ENCODE results near the gene NCEH1. TPM values are rescaled to one million over a fixed set of nuclear protein-coding genes. Genes with fewer than 3 reads are reported as not detected.

The NCEH1 gene
- total and polyA plus RNA-seq, 7 donors = 1.6 to 12.8 (median 3.2) TPM

DNA sequence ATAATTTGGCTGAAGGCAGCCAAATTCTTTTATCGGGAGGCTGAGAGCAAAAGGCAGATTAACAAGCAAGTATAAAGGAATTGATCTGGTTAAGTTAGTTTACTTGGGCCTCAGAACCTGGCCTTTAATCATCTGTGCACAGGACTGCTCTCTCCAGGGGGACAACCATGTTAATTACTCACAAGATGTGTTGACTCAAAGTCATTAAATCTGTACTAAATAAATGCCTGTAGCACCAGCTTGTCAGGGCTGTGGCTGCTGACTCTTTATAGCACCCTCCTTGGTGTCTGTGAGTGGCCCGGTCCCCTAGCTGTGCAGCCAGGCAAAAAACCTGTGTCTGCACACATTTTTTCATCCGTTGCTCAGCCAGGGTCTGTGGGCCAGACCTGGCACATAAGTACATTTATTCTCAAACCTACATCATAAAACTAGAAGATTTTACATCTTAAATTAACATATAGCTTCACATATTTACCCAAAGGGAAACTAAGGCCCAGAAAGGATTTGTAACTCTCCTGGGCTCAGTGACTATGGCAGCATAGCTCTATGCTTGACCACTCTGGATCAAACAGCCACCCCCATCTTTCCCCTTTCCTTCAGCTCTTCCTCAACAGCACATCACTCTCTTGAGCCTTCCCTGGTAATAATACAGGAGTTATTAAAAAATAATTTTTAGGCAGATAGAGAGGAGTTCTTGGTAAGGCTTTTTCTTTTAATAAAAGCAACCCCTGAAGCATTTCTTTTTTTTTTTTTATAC is 51.4 kb downstream of the NCEH1 start:
- WGBS, 2 donors = 87 to 88% methylated on average over 3 of the region's 3 CpGs
- intact Hi-C loops (cut with DNase I) = loop anchor here (10.0 kb wide), 1 partner anchor 325 kb away; no protein-coding TSS in a partner anchor
- Histone ChIP-seq H3K4me1 (peaks cover 0 to 6% (median 0%) of the 10 kb centered on the region in 4 donors), H3K27me3 (no peaks in the 10 kb centered on the region), H3K36me3 (no peaks in the 10 kb centered on the region), H3K9me3 (no peaks in the 10 kb centered on the region), H3K4me3 (no peak overlapping the region), H3K27ac (no peak overlapping the region)
- DNase-seq = no peak
- TF ChIP-seq POLR2AphosphoS5 (IDR thresholded peaks at IDR 0.05) (no peak), POLR2A (IDR thresholded peaks at IDR 0.05) (no peak), EP300 (IDR thresholded peaks at IDR 0.05) (no peak)
- TF ChIP-seq, protein P1, sequence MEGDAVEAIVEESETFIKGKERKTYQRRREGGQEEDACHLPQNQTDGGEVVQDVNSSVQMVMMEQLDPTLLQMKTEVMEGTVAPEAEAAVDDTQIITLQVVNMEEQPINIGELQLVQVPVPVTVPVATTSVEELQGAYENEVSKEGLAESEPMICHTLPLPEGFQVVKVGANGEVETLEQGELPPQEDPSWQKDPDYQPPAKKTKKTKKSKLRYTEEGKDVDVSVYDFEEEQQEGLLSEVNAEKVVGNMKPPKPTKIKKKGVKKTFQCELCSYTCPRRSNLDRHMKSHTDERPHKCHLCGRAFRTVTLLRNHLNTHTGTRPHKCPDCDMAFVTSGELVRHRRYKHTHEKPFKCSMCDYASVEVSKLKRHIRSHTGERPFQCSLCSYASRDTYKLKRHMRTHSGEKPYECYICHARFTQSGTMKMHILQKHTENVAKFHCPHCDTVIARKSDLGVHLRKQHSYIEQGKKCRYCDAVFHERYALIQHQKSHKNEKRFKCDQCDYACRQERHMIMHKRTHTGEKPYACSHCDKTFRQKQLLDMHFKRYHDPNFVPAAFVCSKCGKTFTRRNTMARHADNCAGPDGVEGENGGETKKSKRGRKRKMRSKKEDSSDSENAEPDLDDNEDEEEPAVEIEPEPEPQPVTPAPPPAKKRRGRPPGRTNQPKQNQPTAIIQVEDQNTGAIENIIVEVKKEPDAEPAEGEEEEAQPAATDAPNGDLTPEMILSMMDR (IDR thresholded peaks at IDR 0.05) = no peak

DNA sequence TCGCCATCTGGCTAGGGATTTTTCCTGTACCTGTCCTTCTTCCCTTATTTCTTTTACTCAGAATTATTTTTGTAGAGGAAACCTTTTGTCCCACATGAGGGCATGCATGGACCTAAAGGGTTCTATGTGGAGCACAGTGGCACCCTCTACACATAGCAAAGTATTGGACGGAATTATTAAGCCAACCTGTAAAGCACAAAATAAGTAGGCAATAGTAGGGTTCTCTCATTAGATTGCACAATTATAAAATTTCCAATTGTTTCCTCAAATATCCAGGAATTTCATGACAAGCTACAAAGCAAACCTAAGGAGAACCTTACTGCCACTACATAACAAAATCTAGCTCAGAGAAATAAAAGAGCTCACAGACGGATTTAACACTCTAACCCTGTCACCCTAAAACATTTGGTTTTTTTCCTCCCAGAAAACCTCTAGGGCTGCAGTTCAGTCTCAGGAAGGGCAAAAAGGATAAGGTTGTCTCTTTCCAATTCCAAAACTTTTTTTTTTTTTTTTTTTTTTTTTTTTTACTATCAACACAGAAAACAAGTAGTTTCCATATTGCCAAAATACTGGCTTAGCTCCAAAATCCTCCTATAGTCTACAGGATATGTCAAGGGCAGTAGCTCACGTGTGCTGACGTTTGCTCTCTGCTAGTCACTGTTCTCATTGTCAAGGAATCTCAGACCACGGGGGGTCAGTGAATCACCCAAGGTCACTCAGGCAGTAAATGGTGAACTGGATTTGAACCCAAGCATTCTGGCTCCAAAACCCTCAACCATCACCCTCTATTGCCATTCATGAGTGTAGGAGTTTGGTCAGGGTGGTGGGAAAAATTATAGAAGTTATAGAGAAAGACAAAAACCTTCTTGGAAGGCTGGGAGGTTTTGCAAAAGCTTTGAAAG is 52.3 kb downstream of the NCEH1 start:
- 70 to 78% methylated on average over 6 of the region's 6 CpGs for WGBS, 2 donors
- no peaks in the 10 kb centered on the region for H3K27me3 ChIP-seq
- intact Hi-C loops (cut with DNase I) = no loop called here
- no peak overlapping the region for H3K4me3 ChIP-seq
- no peak for DNase-seq
- TF ChIP-seq, protein P1 (IDR thresholded peaks at IDR 0.05) = no peak
- no peak for TF ChIP-seq EP300 (IDR thresholded peaks at IDR 0.05)
- no peaks in the 10 kb centered on the region for H3K36me3 ChIP-seq
- H3K9me3 ChIP-seq = no peaks in the 10 kb centered on the region
- peaks cover 0 to 6% (median 0%) of the 10 kb centered on the region in 4 donors for H3K4me1 ChIP-seq
- H3K27ac ChIP-seq = no peak overlapping the region

DNA sequence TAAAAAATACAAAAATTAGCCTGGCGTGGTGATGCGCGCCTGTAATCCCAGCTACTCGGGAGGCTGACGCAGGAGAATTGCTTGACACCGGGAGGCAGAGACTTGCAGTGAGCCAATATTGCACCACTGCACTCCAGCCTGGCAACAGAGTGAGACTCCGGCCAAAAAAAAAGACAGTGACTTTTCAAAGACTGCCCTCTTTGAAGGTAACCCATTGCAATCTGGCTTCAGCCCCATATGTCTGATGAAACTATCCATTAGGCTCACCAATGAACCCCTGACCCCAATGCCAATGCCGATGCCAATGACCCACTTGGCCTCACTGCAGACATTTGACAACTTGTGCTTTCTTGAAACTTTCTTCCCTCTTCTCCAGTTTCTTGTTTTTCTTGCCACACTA is 54.3 kb downstream of the NCEH1 start:
- 92 to 96% methylated on average over 8 of the region's 8 CpGs for WGBS, 2 donors
- TF ChIP-seq, protein P1 (IDR thresholded peaks at IDR 0.05) = no peak
- no peak for TF ChIP-seq POLR2AphosphoS5 (IDR thresholded peaks at IDR 0.05)
- TF ChIP-seq EP300 (IDR thresholded peaks at IDR 0.05) = no peak
- no peak for TF ChIP-seq POLR2A (IDR thresholded peaks at IDR 0.05)
- H3K9me3 ChIP-seq = no peaks in the 10 kb centered on the region

DNA sequence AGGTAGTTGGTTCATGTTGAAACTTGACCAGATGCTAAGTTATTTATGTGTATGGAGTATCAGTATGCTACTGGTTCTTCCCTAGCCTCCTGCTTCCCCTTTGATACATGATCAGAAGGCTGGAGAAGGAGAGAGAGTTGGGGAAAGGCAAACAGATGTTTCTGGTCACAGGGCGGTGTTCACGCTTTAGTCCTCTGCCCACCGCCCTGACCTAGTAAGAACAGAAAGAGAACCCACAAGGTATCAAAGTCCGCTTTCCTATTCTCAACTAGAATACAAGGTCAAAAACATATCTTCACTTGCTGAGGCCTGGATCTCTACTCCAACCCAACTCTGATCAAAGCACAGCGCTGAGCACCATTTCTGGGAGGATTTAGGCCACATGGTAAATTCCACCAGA is 55.5 kb downstream of the NCEH1 start:
- Histone ChIP-seq H3K27me3 (no peaks in the 10 kb centered on the region), H3K4me3 (no peak overlapping the region), H3K36me3 (no peaks in the 10 kb centered on the region), H3K9me3 (no peaks in the 10 kb centered on the region), H3K4me1 (peaks cover 0 to 6% (median 0%) of the 10 kb centered on the region in 4 donors), H3K27ac (no peak overlapping the region)
- TF ChIP-seq POLR2A (IDR thresholded peaks at IDR 0.05) = no peak
- TF ChIP-seq, protein P1 (IDR thresholded peaks at IDR 0.05) = no peak
- no peak for TF ChIP-seq POLR2AphosphoS5 (IDR thresholded peaks at IDR 0.05)
- no peak for TF ChIP-seq EP300 (IDR thresholded peaks at IDR 0.05)
- intact Hi-C loops (cut with DNase I) = no loop called here
- WGBS, 2 donors = 96 to 98% methylated on average over 5 of the region's 5 CpGs
- DNase-seq = no peak

More for the DNA sequence above, 54.3 kb downstream of the NCEH1 start:
- H3K4me1 ChIP-seq = peaks cover 0 to 6% (median 0%) of the 10 kb centered on the region in 4 donors
- no peak overlapping the region for H3K4me3 ChIP-seq
- intact Hi-C loops (cut with DNase I) = no loop called here
- no peaks in the 10 kb centered on the region for H3K27me3 ChIP-seq
- DNase-seq = no peak
- H3K27ac ChIP-seq = no peak overlapping the region
- no peaks in the 10 kb centered on the region for H3K36me3 ChIP-seq

Measured in sigmoid colon (tissue), 7 donors.